ENCODE data around the gene VAV2.

The VAV2 gene

DNA sequence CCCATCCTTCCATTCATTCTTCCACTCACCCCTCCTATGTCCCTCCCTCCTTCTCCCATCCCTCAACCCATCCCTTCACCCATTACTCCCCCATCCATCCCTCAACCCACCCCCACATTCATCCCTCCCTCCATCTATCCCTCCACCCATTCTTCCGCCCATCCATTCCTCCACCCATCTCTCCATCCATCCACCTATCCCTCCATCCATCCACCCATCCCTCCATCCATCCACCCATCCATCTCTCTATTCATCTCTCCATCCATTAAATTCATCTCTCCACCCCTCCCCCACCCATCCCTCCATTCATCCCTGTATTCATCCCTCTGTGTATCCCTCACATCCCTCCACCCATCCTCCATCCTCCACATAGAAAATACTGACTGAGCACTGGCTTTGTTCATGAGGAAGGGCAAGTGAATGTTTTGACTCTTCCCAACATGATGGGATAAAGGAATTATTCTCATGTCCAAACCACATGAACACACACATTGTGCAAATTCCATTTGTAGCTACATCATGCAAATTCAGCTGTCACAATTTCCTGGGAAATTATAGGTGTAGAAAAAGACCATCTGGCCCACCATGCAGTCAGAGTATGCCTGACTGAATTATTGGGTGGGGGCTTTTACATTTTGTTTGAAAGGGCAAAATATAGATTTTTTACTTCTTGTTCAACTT is 6.9 kb upstream of the VAV2 start:
- TF ChIP-seq, protein P1, sequence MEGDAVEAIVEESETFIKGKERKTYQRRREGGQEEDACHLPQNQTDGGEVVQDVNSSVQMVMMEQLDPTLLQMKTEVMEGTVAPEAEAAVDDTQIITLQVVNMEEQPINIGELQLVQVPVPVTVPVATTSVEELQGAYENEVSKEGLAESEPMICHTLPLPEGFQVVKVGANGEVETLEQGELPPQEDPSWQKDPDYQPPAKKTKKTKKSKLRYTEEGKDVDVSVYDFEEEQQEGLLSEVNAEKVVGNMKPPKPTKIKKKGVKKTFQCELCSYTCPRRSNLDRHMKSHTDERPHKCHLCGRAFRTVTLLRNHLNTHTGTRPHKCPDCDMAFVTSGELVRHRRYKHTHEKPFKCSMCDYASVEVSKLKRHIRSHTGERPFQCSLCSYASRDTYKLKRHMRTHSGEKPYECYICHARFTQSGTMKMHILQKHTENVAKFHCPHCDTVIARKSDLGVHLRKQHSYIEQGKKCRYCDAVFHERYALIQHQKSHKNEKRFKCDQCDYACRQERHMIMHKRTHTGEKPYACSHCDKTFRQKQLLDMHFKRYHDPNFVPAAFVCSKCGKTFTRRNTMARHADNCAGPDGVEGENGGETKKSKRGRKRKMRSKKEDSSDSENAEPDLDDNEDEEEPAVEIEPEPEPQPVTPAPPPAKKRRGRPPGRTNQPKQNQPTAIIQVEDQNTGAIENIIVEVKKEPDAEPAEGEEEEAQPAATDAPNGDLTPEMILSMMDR (IDR thresholded peaks at IDR 0.05), result no peak
- TF ChIP-seq ZFX (IDR thresholded peaks at IDR 0.05; ENCODE audit: borderline replicate concordance), result no peak
- H3K27ac ChIP-seq, result no peak overlapping the region

DNA sequence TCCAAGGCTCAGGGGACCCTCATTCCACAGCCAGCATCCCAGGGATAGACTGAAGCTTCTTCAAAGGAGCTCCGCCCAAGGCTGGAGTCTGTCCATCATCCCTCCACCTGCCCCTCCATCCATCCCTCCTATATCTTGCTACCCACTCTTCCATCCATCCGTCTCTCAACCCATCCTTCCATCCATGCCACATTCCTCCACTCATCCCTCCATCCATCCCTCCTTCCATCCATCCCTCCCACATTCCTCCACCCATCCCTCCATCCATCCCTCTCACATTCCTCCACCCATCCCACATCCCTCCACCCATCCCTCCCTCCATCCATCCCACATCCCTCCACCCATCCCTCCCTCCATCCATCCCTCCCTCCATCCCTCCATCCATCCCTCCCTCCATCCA is 5.5 kb upstream of the VAV2 start:
- TF ChIP-seq, protein P1 (IDR thresholded peaks at IDR 0.05), result no peak
- TF ChIP-seq ZFX (IDR thresholded peaks at IDR 0.05; ENCODE audit: borderline replicate concordance), result no peak
- H3K27ac ChIP-seq, result no peak overlapping the region

- no peak overlapping the region for H3K27ac ChIP-seq
- TF ChIP-seq, protein P1 (IDR thresholded peaks at IDR 0.05), result no peak
- no peak for TF ChIP-seq ZFX (IDR thresholded peaks at IDR 0.05; ENCODE audit: borderline replicate concordance)
Measured at GRCh38 chr9:133996531-133997520, 4.7 kb upstream of the VAV2 start.

- no peak for TF ChIP-seq ZFX (IDR thresholded peaks at IDR 0.05; ENCODE audit: borderline replicate concordance)
- TF ChIP-seq, protein P1 (IDR thresholded peaks at IDR 0.05), result no peak
- no peak overlapping the region for H3K27ac ChIP-seq
Measured at GRCh38 chr9:133995012-133995896, 3.1 kb upstream of the VAV2 start.

GRCh38 chr9:133994353-133995011 is 2.4 kb upstream of the VAV2 start:
- no peak overlapping the region for H3K27ac ChIP-seq
- TF ChIP-seq, protein P1 (IDR thresholded peaks at IDR 0.05), result peak; percentile 96
- TF ChIP-seq ZFX (IDR thresholded peaks at IDR 0.05; ENCODE audit: borderline replicate concordance), result no peak

- no peak for TF ChIP-seq ZFX (IDR thresholded peaks at IDR 0.05; ENCODE audit: borderline replicate concordance)
- TF ChIP-seq, protein P1 (IDR thresholded peaks at IDR 0.05), result no peak
- H3K27ac ChIP-seq, result peak overlapping the region; percentile 84
Measured at GRCh38 chr9:133993635-133994253, 1.6 kb upstream of the VAV2 start.
